GM23248 (cell line): Measurements from ENCODE around the gene SH3GL1. TPM values are rescaled to one million over a fixed set of nuclear protein-coding genes. Genes with fewer than 3 reads are reported as not detected.

Experiments
- DNase-seq: peaks from one replicate; pipeline ENCODE4 v3.0.0-alpha.2; 2015
- H2AFZ ChIP-seq: fragments of 200-600 bp; sonication (generic); 2 replicates; pipeline ENCODE4 v1.6.1; 2016; ENCODE audit warnings: antibody characterized with exemption
- H3F3A ChIP-seq: fragments of 200-600 bp; sonication (generic); 2 replicates; pipeline ENCODE4 v1.6.1; 2016; ENCODE audit warnings: mild to moderate bottlenecking, antibody characterized with exemption, mixed run types; ENCODE audit not compliant: insufficient read depth
- H3K27ac ChIP-seq: fragments of 200-600 bp; sonication (generic); 2 replicates; pipeline ENCODE4 v1.5.1; 2016; ENCODE audit warnings: mild to moderate bottlenecking
- H3K27me3 ChIP-seq: fragments of 200-600 bp; sonication (generic); replicated peaks from 2 replicates; pipeline ENCODE4 v1.6.1; 2016; ENCODE audit warnings: mild to moderate bottlenecking; ENCODE audit not compliant: insufficient read depth
- H3K36me3 ChIP-seq: fragments of 200-600 bp; sonication (generic); 2 replicates; pipeline ENCODE4 v1.6.1; 2016; ENCODE audit warnings: low read depth, mild to moderate bottlenecking
- H3K4me1 ChIP-seq: fragments of 200-600 bp; sonication (generic); 2 replicates; pipeline ENCODE4 v1.6.1; 2016; ENCODE audit warnings: mild to moderate bottlenecking; ENCODE audit not compliant: insufficient read depth
- H3K4me2 ChIP-seq: fragments of 200-600 bp; sonication (generic); one replicate; pipeline ENCODE4 v1.6.1; 2016; ENCODE audit warnings: mild to moderate bottlenecking; ENCODE audit not compliant: unreplicated experiment
- H3K4me3 ChIP-seq: fragments of 200-600 bp; sonication (generic); 2 replicates; pipeline ENCODE4 v1.5.1; 2016; ENCODE audit warnings: mild to moderate bottlenecking
- H3K79me2 ChIP-seq: fragments of 200-600 bp; sonication (generic); 2 replicates; pipeline ENCODE4 v1.6.1; 2016; ENCODE audit warnings: mild to moderate bottlenecking; ENCODE audit not compliant: insufficient read depth
- H3K9ac ChIP-seq: fragments of 200-600 bp; sonication (generic); 2 replicates; pipeline ENCODE4 v1.6.1; 2016; ENCODE audit warnings: mild to moderate bottlenecking
- H3K9me2 ChIP-seq: fragments of 200-600 bp; sonication (generic); 2 replicates; pipeline ENCODE4 v1.6.1; 2016; ENCODE audit warnings: mixed run types, mild to moderate bottlenecking, moderate library complexity; ENCODE audit not compliant: insufficient read depth
- H3K9me3 ChIP-seq: fragments of 200-600 bp; sonication (generic); one replicate; pipeline ENCODE4 v1.6.1; 2017; ENCODE audit warnings: low read depth
- H4K20me1 ChIP-seq: fragments of 200-600 bp; sonication (generic); 2 replicates; pipeline ENCODE4 v1.6.0; 2016; ENCODE audit not compliant: insufficient read depth
- EZH2 ChIP-seq: fragments of 200-600 bp; sonication (generic); IDR thresholded peaks from 2 replicates; pipeline ENCODE4 v1.6.1; 2018; ENCODE audit warnings: antibody characterized with exemption, mild to moderate bottlenecking; ENCODE audit not compliant: insufficient read depth, poor library complexity, severe bottlenecking
- EZH2phosphoT487 ChIP-seq: fragments of 200-600 bp; sonication (generic); IDR thresholded peaks from 2 replicates; pipeline ENCODE4 v1.6.1; 2018; ENCODE audit warnings: antibody characterized with exemption, moderate library complexity, mild to moderate bottlenecking, low read depth; ENCODE audit not compliant: insufficient read depth
- WGBS, 2 experiments: methylation state at CpG; one replicate each; pipeline ENCODE4 v1.1.6; 2015 to 2017; ENCODE audit warnings: low lambda C conversion rate in 2 of 2, low coverage in 1 of 2; ENCODE audit errors: missing lambda C conversion rate in 2 of 2; 5-methylcytosine and 5-hydroxymethylcytosine counted together
- in situ Hi-C: fragments of 300-500 bp; cut with MboI; formaldehyde crosslinking; loops from 2 replicates; pipeline ENCODE4 v1.15.0; 2020
- polyA plus RNA-seq: library from polyadenylated mRNA; unstranded; fragments of >200 nt; fragmentation: Nextera tagmentation; extraction: Ambion mirVana; gene quantifications from 2 replicates; pipeline ENCODE4 v1.2.1, GENCODE V29; 2016
- total RNA-seq: library from RNA; depleted of rRNA; stranded (reverse); fragments of >200 nt; shearing (Covaris generic); gene quantifications from 2 replicates; pipeline ENCODE4 v1.2.3, GENCODE V29; 2014

SH3GL1 gene
- total and polyA plus RNA-seq, 2 experiments from 2014 or later, result 141 to 151 TPM

GRCh38 chr19:4432918-4433506 lies 32.7 kb upstream of the SH3GL1 start:
- no peaks in the 10 kb centered on the region for H3K79me2 ChIP-seq
- no peak overlapping the region for H3K27ac ChIP-seq
- no peaks in the 10 kb centered on the region for H3K4me1 ChIP-seq
- H3K9me2 ChIP-seq, result no peaks in the 10 kb centered on the region
- H3K4me3 ChIP-seq, result no peak overlapping the region
- no peaks in the 10 kb centered on the region for H3K27me3 ChIP-seq
- no peaks in the 10 kb centered on the region for H4K20me1 ChIP-seq
- TF ChIP-seq EZH2 (no peak), EZH2phosphoT487 (no peak)
- in situ Hi-C loops, result no loop called here
- H3K4me2 ChIP-seq, result no peak overlapping the region
- no peak overlapping the region for H2AFZ ChIP-seq
- no peak for DNase-seq
- H3K9ac ChIP-seq, result no peak overlapping the region
- no peaks in the 10 kb centered on the region for H3K9me3 ChIP-seq
- WGBS, 2 experiments, result 92 to 94% methylated on average over 24 to 28 of the region's 28 CpGs
- no peaks in the 10 kb centered on the region for H3F3A ChIP-seq
- no peaks in the 10 kb centered on the region; the same call in 1 of the 2 replicates for H3K36me3 ChIP-seq

GRCh38 chr19:4431808-4432674 lies 31.7 kb upstream of the SH3GL1 start:
- Histone ChIP-seq H3K4me2 (no peak overlapping the region), H2AFZ (no peak overlapping the region), H3K9me2 (no peaks in the 10 kb centered on the region), H3K27me3 (no peaks in the 10 kb centered on the region), H3K9ac (no peak overlapping the region), H3K9me3 (no peaks in the 10 kb centered on the region), H3K4me3 (no peak overlapping the region), H3K36me3 (no peaks in the 10 kb centered on the region; the same call in 1 of the 2 replicates), H3K27ac (no peak overlapping the region), H4K20me1 (no peaks in the 10 kb centered on the region), H3K4me1 (no peaks in the 10 kb centered on the region), H3K79me2 (no peaks in the 10 kb centered on the region), H3F3A (no peaks in the 10 kb centered on the region)
- no peak for DNase-seq
- in situ Hi-C loops, result no loop called here
- TF ChIP-seq EZH2, result no peak
- no peak for TF ChIP-seq EZH2phosphoT487
- 93 to 94% methylated on average over 26 of the region's 26 CpGs for WGBS, 2 experiments

- no peak overlapping the region for H3K4me3 ChIP-seq
- H3K9ac ChIP-seq, result no peak overlapping the region
- no peaks in the 10 kb centered on the region for H3F3A ChIP-seq
- WGBS, 2 experiments, result 80% methylated on average over 9 of the region's 9 CpGs
- no peak for DNase-seq
- no peaks in the 10 kb centered on the region for H3K9me2 ChIP-seq
- TF ChIP-seq EZH2 (no peak), EZH2phosphoT487 (no peak)
- H4K20me1 ChIP-seq, result no peaks in the 10 kb centered on the region
- H3K36me3 ChIP-seq, result no peaks in the 10 kb centered on the region; the same call in 1 of the 2 replicates
- no peak overlapping the region for H3K4me2 ChIP-seq
- H3K27ac ChIP-seq, result no peak overlapping the region
- in situ Hi-C loops, result no loop called here
- H3K9me3 ChIP-seq, result no peaks in the 10 kb centered on the region
- H3K4me1 ChIP-seq, result peaks cover 5% of the 10 kb centered on the region
- no peak overlapping the region for H2AFZ ChIP-seq
- H3K27me3 ChIP-seq, result no peaks in the 10 kb centered on the region
- no peaks in the 10 kb centered on the region for H3K79me2 ChIP-seq
These were observed 30.9 kb upstream of the SH3GL1 start for GRCh38 chr19:4431296-4431695.

- H3K9me2 ChIP-seq, result no peaks in the 10 kb centered on the region
- H3K4me3 ChIP-seq, result no peak overlapping the region
- H3K9ac ChIP-seq, result no peak overlapping the region
- H3K4me1 ChIP-seq, result peaks cover 9% of the 10 kb centered on the region
- no peaks in the 10 kb centered on the region for H4K20me1 ChIP-seq
- in situ Hi-C loops, result no loop called here
- H3K4me2 ChIP-seq, result no peak overlapping the region
- H3F3A ChIP-seq, result peaks cover 4% of the 10 kb centered on the region
- TF ChIP-seq EZH2phosphoT487 (no peak), EZH2 (no peak)
- no peak for DNase-seq
- no peaks in the 10 kb centered on the region; the same call in 1 of the 2 replicates for H3K36me3 ChIP-seq
- no peaks in the 10 kb centered on the region for H3K27me3 ChIP-seq
- whole genome bisulfite sequencing, 2 experiments, result 91 to 92% methylated on average over 11 to 12 of the region's 12 CpGs
- no peaks in the 10 kb centered on the region for H3K79me2 ChIP-seq
- H3K27ac ChIP-seq, result no peak overlapping the region
- H2AFZ ChIP-seq, result no peak overlapping the region
- H3K9me3 ChIP-seq, result no peaks in the 10 kb centered on the region
These were observed 30.4 kb upstream of the SH3GL1 start for GRCh38 chr19:4430760-4431159.
